Thymus (tissue), 11 donors: ENCODE results near the gene MCC. TPM values are rescaled to one million over a fixed set of nuclear protein-coding genes. Genes with fewer than 3 reads are reported as not detected.

Experiments used
- DNase-seq, 9 donors: peaks; one replicate each; pipeline ENCODE4 v3.0.0-alpha.2; 2013; ENCODE audit warnings: low spot score in 9 of 9, low read depth in 6 of 9, missing footprints in 1 of 9
- H3K27ac ChIP-seq, 2 donors: one replicate each; pipeline ENCODE4 v1.5.1; 2013; ENCODE audit warnings: control low read depth in 1 of 2, low read depth in 1 of 2, low read length in 1 of 2, mild to moderate bottlenecking in 1 of 2, moderate library complexity in 1 of 2
- H3K27me3 ChIP-seq, 2 donors: one replicate each; pipeline ENCODE4 v1.5.1; 2013; ENCODE audit warnings: low read length in 1 of 2; ENCODE audit not compliant: control insufficient read depth in 2 of 2, insufficient read depth in 1 of 2
- H3K36me3 ChIP-seq, 2 donors: one replicate each; pipeline ENCODE4 v1.5.1; 2013; ENCODE audit warnings: low read length in 1 of 2, mild to moderate bottlenecking in 1 of 2, moderate library complexity in 1 of 2; ENCODE audit not compliant: control insufficient read depth in 2 of 2, insufficient read depth in 2 of 2
- H3K4me1 ChIP-seq, 2 donors: one replicate each; pipeline ENCODE4 v1.5.1; 2013; ENCODE audit warnings: low read length in 2 of 2; ENCODE audit not compliant: control insufficient read depth in 2 of 2, insufficient read depth in 2 of 2
- H3K4me3 ChIP-seq, 2 donors: one replicate each; pipeline ENCODE4 v1.5.1; 2013; ENCODE audit warnings: low read length in 2 of 2, control low read depth in 1 of 2, mild to moderate bottlenecking in 1 of 2
- H3K9me3 ChIP-seq, 2 donors: one replicate each; pipeline ENCODE4 v1.5.1; 2013; ENCODE audit warnings: low read length in 1 of 2, mild to moderate bottlenecking in 1 of 2; ENCODE audit not compliant: control insufficient read depth in 2 of 2, insufficient read depth in 1 of 2
- WGBS: extraction: QIAGEN DNeasy Blood & Tissue Kit; methylation state at CpG from one replicate; pipeline ENCODE4 v1.1.7; 2013; 5-methylcytosine and 5-hydroxymethylcytosine counted together
- polyA plus RNA-seq: library from polyadenylated mRNA; stranded (reverse); fragments of 200-250 nt; gene quantifications from one replicate; pipeline ENCODE4 v1.2.3, GENCODE V29; 2013
- total RNA-seq: library from RNA; stranded (reverse); fragments of 120-200 nt; gene quantifications from one replicate; pipeline ENCODE4 v1.2.4, GENCODE V29; 2013
- donor health status: healthy.

The MCC gene
- total and polyA plus RNA-seq, 2 donors, result 5.1 to 7.0 TPM

DNA sequence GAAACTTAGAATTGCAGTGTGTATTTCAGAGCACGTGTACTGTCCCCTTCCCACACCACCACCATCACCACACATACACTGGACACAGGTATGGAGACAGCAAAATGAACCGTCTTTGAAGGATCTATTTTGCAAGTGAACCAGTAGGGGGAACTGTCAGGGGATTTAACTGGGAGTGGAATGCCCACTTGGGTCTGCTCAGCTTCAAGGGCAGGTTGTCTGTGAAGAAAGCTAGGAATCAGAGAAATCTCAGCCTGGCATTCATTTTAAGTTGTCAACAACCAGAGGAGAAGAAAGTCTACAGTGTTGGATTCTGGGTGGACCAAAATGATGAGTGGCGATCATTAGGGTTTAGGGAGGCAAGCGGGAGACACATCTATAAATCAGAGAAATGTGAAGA, 364.6 kb downstream of the MCC start:
- DNase-seq, result no peak
- Histone ChIP-seq H3K4me3 (no peak overlapping the region), H3K9me3 (no peaks in the 10 kb centered on the region), H3K36me3 (no peaks in the 10 kb centered on the region), H3K27me3 (peaks cover 0 to 2% of the 10 kb centered on the region in 2 donors), H3K4me1 (peaks cover 0 to 5% of the 10 kb centered on the region in 2 donors), H3K27ac (no peak overlapping the region)
- WGBS, result 85% methylated on average over 4 of the region's 4 CpGs

DNA sequence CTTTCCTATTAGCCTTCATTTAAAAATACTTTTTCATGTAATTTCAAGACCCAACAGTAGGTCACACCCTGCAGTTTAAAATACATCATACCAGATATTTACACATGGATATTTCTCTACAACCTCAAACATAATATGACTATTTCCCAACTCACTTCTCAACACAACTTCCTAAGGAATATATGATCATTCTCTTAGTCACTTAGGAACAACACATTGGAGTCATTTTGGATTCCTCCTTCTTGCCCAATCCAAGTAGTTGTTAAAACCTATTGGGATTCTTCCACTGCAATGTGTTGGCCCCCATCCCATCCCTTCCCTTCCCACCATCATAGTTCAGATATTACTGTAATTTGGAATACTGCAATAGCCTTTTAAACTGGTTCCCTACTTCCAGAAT, 366.2 kb downstream of the MCC start:
- peaks cover 0 to 2% of the 10 kb centered on the region in 2 donors for H3K27me3 ChIP-seq
- no peaks in the 10 kb centered on the region for H3K36me3 ChIP-seq
- H3K4me3 ChIP-seq, result no peak overlapping the region
- peaks cover 3 to 10% of the 10 kb centered on the region in 2 donors for H3K4me1 ChIP-seq
- DNase-seq, result no peak
- no peak overlapping the region for H3K27ac ChIP-seq
- no peaks in the 10 kb centered on the region for H3K9me3 ChIP-seq

DNA sequence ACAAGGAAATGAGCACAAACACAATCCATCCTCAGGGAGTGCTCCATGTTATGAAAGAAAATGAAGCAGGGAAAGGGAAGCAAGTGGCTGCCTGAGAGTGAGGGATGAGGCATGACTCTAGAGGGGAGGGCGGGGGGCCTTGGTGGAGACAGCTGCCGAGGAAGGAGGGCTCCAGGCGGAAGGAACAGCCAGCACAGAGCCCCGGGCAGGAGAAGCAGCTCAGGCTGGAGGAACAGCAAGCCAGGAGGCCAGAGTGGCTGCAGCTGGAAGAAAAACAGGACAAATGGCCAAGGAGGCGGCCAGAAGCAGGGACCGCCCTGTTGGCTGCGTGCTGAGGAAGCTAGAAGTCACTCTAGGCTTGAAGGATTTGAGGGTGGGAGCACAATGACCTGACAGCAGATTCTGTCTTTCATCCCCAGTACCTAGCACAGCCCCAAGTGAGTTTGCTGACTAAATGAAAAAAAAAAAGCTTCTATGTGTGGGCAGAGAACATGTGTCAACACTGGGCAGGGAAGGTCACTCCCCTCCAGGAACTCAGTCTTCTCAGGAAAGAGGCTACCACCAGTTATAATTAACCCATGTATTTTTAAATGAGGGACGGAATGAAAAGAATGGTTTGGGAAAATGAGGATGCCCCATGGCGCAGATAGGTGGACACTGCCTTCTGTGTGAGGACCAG, 368.9 kb downstream of the MCC start:
- Histone ChIP-seq H3K4me3 (no peak overlapping the region), H3K4me1 (peaks cover 3 to 10% of the 10 kb centered on the region in 2 donors), H3K9me3 (peaks cover 0 to 4% of the 10 kb centered on the region in 2 donors), H3K36me3 (no peaks in the 10 kb centered on the region), H3K27me3 (peaks cover 0 to 2% of the 10 kb centered on the region in 2 donors), H3K27ac (no peak overlapping the region)
- 85% methylated on average over 9 of the region's 9 CpGs for WGBS
- no peak for DNase-seq

DNA sequence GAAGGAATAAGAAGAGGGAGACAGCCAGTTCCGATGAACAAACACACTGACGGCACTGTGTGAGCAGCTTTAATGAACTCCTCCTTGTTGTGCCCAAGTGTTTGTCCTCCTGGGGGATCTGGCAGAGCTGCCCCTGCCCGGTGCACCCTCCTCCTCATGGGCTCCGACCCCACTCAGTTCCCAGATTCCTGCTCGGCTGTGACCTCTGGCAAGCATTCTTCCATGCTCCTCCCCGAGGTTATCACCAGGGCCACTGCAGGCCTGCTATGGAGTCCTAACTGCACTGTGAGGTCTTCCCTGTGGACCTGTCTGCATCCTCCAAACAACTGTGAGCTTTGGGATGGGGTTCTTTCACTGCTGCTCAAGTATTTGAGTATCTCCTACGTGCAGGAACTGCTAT, 369.5 kb downstream of the MCC start:
- H3K4me1 ChIP-seq, result peaks cover 3 to 10% of the 10 kb centered on the region in 2 donors
- no peak overlapping the region for H3K4me3 ChIP-seq
- peaks cover 0 to 4% of the 10 kb centered on the region in 2 donors for H3K9me3 ChIP-seq
- H3K27me3 ChIP-seq, result peaks cover 0 to 2% of the 10 kb centered on the region in 2 donors
- DNase-seq, result no peak
- H3K36me3 ChIP-seq, result no peaks in the 10 kb centered on the region
- WGBS, result 86% methylated on average over 7 of the region's 7 CpGs
- H3K27ac ChIP-seq, result no peak overlapping the region

DNA sequence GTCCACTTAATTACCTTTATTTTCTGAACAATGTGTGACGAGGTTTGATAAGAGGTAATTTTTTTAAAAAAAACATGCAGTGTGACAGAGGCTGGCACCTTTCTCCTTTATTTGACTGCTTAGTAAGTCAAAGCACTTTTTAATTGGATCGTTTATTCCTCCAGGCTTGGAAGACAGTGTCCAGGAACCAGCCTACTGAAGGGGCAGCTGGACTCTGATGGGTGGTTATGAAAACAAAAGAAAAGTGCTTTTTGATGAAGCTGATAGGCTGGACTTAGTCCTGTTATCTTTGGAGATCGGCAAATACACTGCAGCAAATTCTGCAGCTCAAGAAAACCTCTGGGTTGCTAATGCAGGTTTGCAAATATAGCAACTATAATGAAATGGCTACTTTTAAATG, 370.0 kb downstream of the MCC start:
- Histone ChIP-seq H3K27ac (no peak overlapping the region), H3K36me3 (no peaks in the 10 kb centered on the region), H3K4me1 (peaks cover 3 to 10% of the 10 kb centered on the region in 2 donors), H3K27me3 (peaks cover 0 to 2% of the 10 kb centered on the region in 2 donors), H3K9me3 (peaks cover 0 to 4% of the 10 kb centered on the region in 2 donors), H3K4me3 (no peak overlapping the region)
- DNase-seq, result no peak
- 95% methylated on average over 3 of the region's 3 CpGs for WGBS

DNA sequence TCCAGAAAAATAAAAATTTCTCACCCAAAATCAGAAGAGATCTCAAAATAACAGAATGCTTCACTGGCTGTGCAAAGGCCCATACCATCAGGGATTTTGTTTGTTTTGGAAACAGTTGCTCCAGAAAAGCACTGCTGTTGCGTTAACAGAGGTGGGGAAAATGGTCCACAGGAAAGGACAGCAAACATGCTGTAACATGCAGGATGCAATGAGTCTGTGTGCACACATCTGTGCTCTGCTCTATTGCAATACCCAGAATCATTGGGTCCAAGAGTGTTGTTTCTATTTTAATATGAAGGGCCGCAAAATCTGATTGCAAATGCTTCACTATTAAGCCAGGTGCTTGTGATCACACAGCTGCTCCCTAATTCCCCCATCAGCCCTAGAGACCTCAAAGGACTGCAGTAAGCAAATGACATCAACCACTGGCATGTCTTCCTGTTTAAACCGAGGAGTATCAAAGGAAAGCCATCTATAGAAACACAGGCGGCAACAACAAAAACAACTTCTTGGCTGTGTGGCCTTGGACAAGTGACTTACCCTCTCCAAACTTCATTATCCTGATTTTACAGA, 370.6 kb downstream of the MCC start:
- Histone ChIP-seq H3K9me3 (peaks cover 0 to 4% of the 10 kb centered on the region in 2 donors), H3K27ac (peak overlapping the region in 1 of 2 donors; percentile 14), H3K36me3 (no peaks in the 10 kb centered on the region), H3K4me1 (peaks cover 3 to 10% of the 10 kb centered on the region in 2 donors), H3K27me3 (peaks cover 0 to 2% of the 10 kb centered on the region in 2 donors), H3K4me3 (no peak overlapping the region)
- peak in 3 of 9 donors; percentile 3 to 19 (median 8) for DNase-seq
- 77% methylated on average over 4 of the region's 4 CpGs for WGBS

DNA sequence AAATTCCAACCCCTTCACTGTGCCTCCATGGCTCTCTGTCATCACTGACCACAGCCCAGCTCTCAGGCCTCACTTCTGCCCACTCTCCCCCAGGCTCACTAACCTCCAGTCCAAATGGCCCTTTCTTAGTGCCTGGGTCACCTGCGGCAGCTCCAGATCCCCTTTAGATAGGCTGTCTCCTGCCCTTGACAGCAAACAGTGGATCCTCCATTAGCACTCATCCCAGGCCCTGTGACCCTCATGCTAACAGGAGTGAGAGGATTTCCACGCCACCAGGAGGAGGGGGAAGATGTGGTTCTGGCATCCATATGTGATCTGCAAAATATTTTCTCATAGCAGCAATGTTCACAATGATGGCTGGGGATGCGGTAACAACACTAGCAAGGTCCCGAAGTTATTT, 372.3 kb downstream of the MCC start:
- H3K27ac ChIP-seq, result peak overlapping the region in 1 of 2 donors; percentile 27
- peaks cover 0 to 2% of the 10 kb centered on the region in 2 donors for H3K27me3 ChIP-seq
- WGBS, result 97% methylated on average over 4 of the region's 4 CpGs
- H3K4me3 ChIP-seq, result no peak overlapping the region
- DNase-seq, result no peak
- no peaks in the 10 kb centered on the region for H3K36me3 ChIP-seq
- peaks cover 3 to 10% of the 10 kb centered on the region in 2 donors for H3K4me1 ChIP-seq
- H3K9me3 ChIP-seq, result peaks cover 0 to 4% of the 10 kb centered on the region in 2 donors

DNA sequence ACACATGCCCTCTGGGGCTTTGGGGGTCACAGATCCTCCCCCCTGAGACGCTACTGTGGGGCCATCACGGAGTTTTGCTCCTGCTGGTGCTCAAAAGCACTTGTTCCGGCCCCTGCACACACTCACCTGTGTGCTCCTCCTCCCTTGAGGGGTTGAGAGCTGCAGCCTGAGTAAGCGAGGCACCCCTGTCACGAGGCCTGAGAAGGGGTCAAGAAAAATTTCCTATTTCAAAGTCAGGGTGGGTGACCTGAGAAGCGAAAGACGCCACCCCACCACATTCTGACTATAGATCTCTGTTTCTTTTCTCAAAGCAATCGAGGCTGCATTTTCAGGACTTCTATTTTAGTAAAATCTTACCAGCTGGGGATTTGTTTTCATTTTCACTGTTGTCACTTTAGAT, 373.2 kb downstream of the MCC start:
- H3K4me1 ChIP-seq, result peaks cover 3 to 10% of the 10 kb centered on the region in 2 donors
- no peaks in the 10 kb centered on the region for H3K36me3 ChIP-seq
- DNase-seq, result no peak
- H3K27ac ChIP-seq, result no peak overlapping the region
- H3K27me3 ChIP-seq, result peaks cover 0 to 2% of the 10 kb centered on the region in 2 donors
- WGBS, result 88% methylated on average over 8 of the region's 8 CpGs
- no peak overlapping the region for H3K4me3 ChIP-seq
- H3K9me3 ChIP-seq, result peaks cover 0 to 4% of the 10 kb centered on the region in 2 donors

DNA sequence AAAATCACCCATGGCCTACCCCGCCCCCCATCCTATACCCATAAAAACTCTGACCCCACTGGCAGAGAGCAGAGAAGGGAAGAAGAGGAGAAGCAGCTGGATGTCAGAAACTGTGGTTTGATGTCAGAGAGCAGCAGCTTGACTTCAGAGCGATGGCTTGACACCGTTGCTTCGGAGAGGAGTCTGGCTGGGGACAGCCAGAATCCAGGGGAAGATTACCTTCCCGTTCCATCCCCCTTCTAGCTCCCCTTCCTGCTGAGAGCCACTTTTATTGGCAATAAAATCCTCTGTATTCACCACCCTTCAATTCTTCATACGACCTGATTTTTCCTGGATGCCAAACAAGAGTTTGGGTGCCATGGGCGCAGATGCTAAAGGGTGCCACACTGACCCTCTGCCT, 373.7 kb downstream of the MCC start:
- Histone ChIP-seq H3K4me3 (no peak overlapping the region), H3K4me1 (peaks cover 3 to 10% of the 10 kb centered on the region in 2 donors), H3K27me3 (peaks cover 0 to 2% of the 10 kb centered on the region in 2 donors), H3K36me3 (no peaks in the 10 kb centered on the region), H3K27ac (no peak overlapping the region), H3K9me3 (peaks cover 0 to 4% of the 10 kb centered on the region in 2 donors)
- DNase-seq, result no peak
- 96% methylated on average over 7 of the region's 7 CpGs for WGBS
